Upper lobe of left lung (tissue), 6 donors: ENCODE results near the gene SPRED2. TPM values are rescaled to one million over a fixed set of nuclear protein-coding genes. Genes with fewer than 3 reads are reported as not detected.

Experiments
- ATAC-seq, 2 donors: fragments of 200-7000 bp; cut with Tn5 transposase; one replicate each; pipeline ENCODE4 v1.9.1; 2022; ENCODE audit warnings: mild to moderate bottlenecking in 2 of 2, moderate library complexity in 2 of 2; ENCODE audit not compliant: low FRiP score in 2 of 2
- DNase-seq, 2 donors: peaks; one replicate each; pipeline ENCODE4 v3.0.0-alpha.2; 2019 to 2020
- H3K27ac ChIP-seq, 4 donors: fragments of 200-600 bp; sonication (generic); one replicate each; pipeline ENCODE4 v1.5.1; 2016 to 2019
- H3K27me3 ChIP-seq, 4 donors: fragments of 200-600 bp; sonication (generic); one replicate each; pipeline ENCODE4 v1.5.1; 2017 to 2019
- H3K36me3 ChIP-seq, 4 donors: fragments of 200-600 bp; sonication (generic); one replicate each; pipeline ENCODE4 v1.5.1; 2016 to 2019
- H3K4me1 ChIP-seq, 4 donors: fragments of 200-600 bp; sonication (generic); one replicate each; pipeline ENCODE4 v1.5.1; 2018 to 2019
- H3K4me3 ChIP-seq, 4 donors: fragments of 200-600 bp; sonication (generic); one replicate each; pipeline ENCODE4 v1.5.1; 2017 to 2019; ENCODE audit warnings: mild to moderate bottlenecking in 2 of 4, moderate library complexity in 1 of 4
- H3K9me3 ChIP-seq, 4 donors: fragments of 200-600 bp; sonication (generic); one replicate each; pipeline ENCODE4 v1.5.1; 2018 to 2019
- CTCF ChIP-seq, 6 experiments: fragments of 450-650 bp in 4 of 6; fragments of 200-600 bp in 2 of 6; sonication (generic) in 2 of 6; IDR thresholded peaks; one replicate each; pipeline ENCODE4 v1.5.1; 2016 to 2019; ENCODE audit warnings: antibody characterized with exemption in 6 of 6
- EP300 ChIP-seq, 4 donors: sonication (generic); formaldehyde crosslinking; IDR thresholded peaks; one replicate each; pipeline ENCODE4 v1.5.1; 2017; ENCODE audit warnings: antibody characterized with exemption in 4 of 4, control low read depth in 2 of 4
- POLR2A ChIP-seq, 4 donors: fragments of 450-650 bp; IDR thresholded peaks; one replicate each; pipeline ENCODE4 v1.5.1; 2016 to 2017; ENCODE audit warnings: antibody characterized with exemption in 4 of 4, mild to moderate bottlenecking in 2 of 4
- POLR2AphosphoS5 ChIP-seq, 2 donors: sonication (generic); formaldehyde crosslinking; IDR thresholded peaks; one replicate each; pipeline ENCODE4 v1.5.1; 2017; ENCODE audit warnings: antibody characterized with exemption in 2 of 2
- WGBS, 2 donors: methylation state at CpG; one replicate each; pipeline ENCODE4 v1.1.5; 2017 to 2018; 5-methylcytosine and 5-hydroxymethylcytosine counted together
- total RNA-seq, 6 donors: library from RNA; depleted of rRNA in 4 of 6; stranded (reverse); fragments of >200 nt in 4 of 6; gene quantifications; one replicate each; pipeline versions ENCODE4 v1.1.0 to v1.2.1, GENCODE V29; 2016 to 2021
- donor health status: DM: no; HTN: no; CAD: no; lungs with moderate emphysema.
- donor health status: DM: no; HTN: yes; CAD: no; lungs with severe emphysema.

The SPRED2 gene
- total RNA-seq, 6 donors from 2014 or later: 15.7 to 53.0 (median 38.1) TPM

GRCh38 chr2:65298089-65298488, 134.3 kb downstream of the SPRED2 start:
- H3K4me3 ChIP-seq: no peak overlapping the region
- peaks cover 32 to 35% (median 33%) of the 10 kb centered on the region in 4 donors for H3K4me1 ChIP-seq
- H3K9me3 ChIP-seq: no peaks in the 10 kb centered on the region
- H3K27me3 ChIP-seq: no peaks in the 10 kb centered on the region
- no peak for TF ChIP-seq EP300 (IDR thresholded peaks at IDR 0.05)
- no peak for TF ChIP-seq POLR2A (IDR thresholded peaks at IDR 0.05)
- H3K36me3 ChIP-seq: no peaks in the 10 kb centered on the region
- 91 to 93% methylated on average over 4 to 5 of the region's 5 CpGs for WGBS, 2 donors
- ATAC-seq (no peak), DNase-seq (no peak)
- no peak overlapping the region for H3K27ac ChIP-seq

- Histone ChIP-seq H3K4me1 (peaks cover 32 to 35% (median 34%) of the 10 kb centered on the region in 4 donors), H3K27ac (no peak overlapping the region), H3K27me3 (no peaks in the 10 kb centered on the region), H3K36me3 (no peaks in the 10 kb centered on the region), H3K4me3 (no peak overlapping the region), H3K9me3 (no peaks in the 10 kb centered on the region)
- no peak for DNase-seq
- ATAC-seq: no peak
- WGBS, 2 donors: 94 to 96% methylated on average over 9 of the region's 9 CpGs
- TF ChIP-seq POLR2AphosphoS5 (IDR thresholded peaks at IDR 0.05): no peak
- TF ChIP-seq EP300 (IDR thresholded peaks at IDR 0.05): no peak
- no peak for TF ChIP-seq CTCF (IDR thresholded peaks at IDR 0.05)
- no peak for TF ChIP-seq POLR2A (IDR thresholded peaks at IDR 0.05)
These were observed 134.9 kb downstream of the SPRED2 start for GRCh38 chr2:65297544-65297943.

GRCh38 chr2:65296971-65297370, 135.4 kb downstream of the SPRED2 start:
- TF ChIP-seq CTCF (IDR thresholded peaks at IDR 0.05) (no peak), POLR2AphosphoS5 (IDR thresholded peaks at IDR 0.05) (no peak), EP300 (IDR thresholded peaks at IDR 0.05) (no peak), POLR2A (IDR thresholded peaks at IDR 0.05) (no peak)
- Histone ChIP-seq H3K27ac (no peak overlapping the region), H3K4me3 (no peak overlapping the region), H3K36me3 (no peaks in the 10 kb centered on the region), H3K9me3 (no peaks in the 10 kb centered on the region), H3K4me1 (peaks cover 26 to 34% (median 30%) of the 10 kb centered on the region in 4 donors), H3K27me3 (no peaks in the 10 kb centered on the region)
- WGBS, 2 donors: 91 to 97% methylated on average over 7 of the region's 7 CpGs
- ATAC-seq (no peak), DNase-seq (no peak)

GRCh38 chr2:65294701-65295100, 137.7 kb downstream of the SPRED2 start:
- peaks cover 4 to 11% (median 8%) of the 10 kb centered on the region in 4 donors for H3K4me1 ChIP-seq
- H3K4me3 ChIP-seq: no peak overlapping the region
- WGBS, 2 donors: 71 to 78% methylated on average over 6 of the region's 6 CpGs
- H3K9me3 ChIP-seq: no peaks in the 10 kb centered on the region
- TF ChIP-seq POLR2AphosphoS5 (IDR thresholded peaks at IDR 0.05) (no peak), EP300 (IDR thresholded peaks at IDR 0.05) (no peak), POLR2A (IDR thresholded peaks at IDR 0.05) (no peak), CTCF (IDR thresholded peaks at IDR 0.05) (no peak)
- H3K27me3 ChIP-seq: no peaks in the 10 kb centered on the region
- no peak for ATAC-seq
- DNase-seq: no peak
- H3K36me3 ChIP-seq: no peaks in the 10 kb centered on the region
- no peak overlapping the region for H3K27ac ChIP-seq

- TF ChIP-seq POLR2A (IDR thresholded peaks at IDR 0.05): no peak
- no peak for TF ChIP-seq POLR2AphosphoS5 (IDR thresholded peaks at IDR 0.05)
- no peak for TF ChIP-seq EP300 (IDR thresholded peaks at IDR 0.05)
- TF ChIP-seq CTCF (IDR thresholded peaks at IDR 0.05): no peak
- H3K27ac ChIP-seq: no peak overlapping the region
- no peak overlapping the region for H3K4me3 ChIP-seq
- no peaks in the 10 kb centered on the region for H3K36me3 ChIP-seq
- H3K27me3 ChIP-seq: no peaks in the 10 kb centered on the region
- DNase-seq (no peak), ATAC-seq (no peak)
- 91 to 92% methylated on average over 6 of the region's 6 CpGs for WGBS, 2 donors
- no peaks in the 10 kb centered on the region for H3K9me3 ChIP-seq
- H3K4me1 ChIP-seq: peaks cover 0 to 11% (median 3%) of the 10 kb centered on the region in 4 donors
These were observed 138.3 kb downstream of the SPRED2 start for GRCh38 chr2:65294136-65294535.
